HT-29 (cell line): Measurements from ENCODE around the gene FAT3. TPM values are rescaled to one million over a fixed set of nuclear protein-coding genes. Genes with fewer than 3 reads are reported as not detected.

Experiments used
- DNase-seq: peaks from one replicate; pipeline ENCODE4 v3.0.0-alpha.2; 2015; ENCODE audit warnings: low spot score
- total RNA-seq: library from RNA; depleted of rRNA; stranded (reverse); fragments of >200 nt; shearing (Covaris generic); gene quantifications from 2 replicates; pipeline ENCODE4 v1.2.3, GENCODE V29; 2014; rRNA removed

The FAT3 gene
- not detected in 2 replicates for total RNA-seq

DNA sequence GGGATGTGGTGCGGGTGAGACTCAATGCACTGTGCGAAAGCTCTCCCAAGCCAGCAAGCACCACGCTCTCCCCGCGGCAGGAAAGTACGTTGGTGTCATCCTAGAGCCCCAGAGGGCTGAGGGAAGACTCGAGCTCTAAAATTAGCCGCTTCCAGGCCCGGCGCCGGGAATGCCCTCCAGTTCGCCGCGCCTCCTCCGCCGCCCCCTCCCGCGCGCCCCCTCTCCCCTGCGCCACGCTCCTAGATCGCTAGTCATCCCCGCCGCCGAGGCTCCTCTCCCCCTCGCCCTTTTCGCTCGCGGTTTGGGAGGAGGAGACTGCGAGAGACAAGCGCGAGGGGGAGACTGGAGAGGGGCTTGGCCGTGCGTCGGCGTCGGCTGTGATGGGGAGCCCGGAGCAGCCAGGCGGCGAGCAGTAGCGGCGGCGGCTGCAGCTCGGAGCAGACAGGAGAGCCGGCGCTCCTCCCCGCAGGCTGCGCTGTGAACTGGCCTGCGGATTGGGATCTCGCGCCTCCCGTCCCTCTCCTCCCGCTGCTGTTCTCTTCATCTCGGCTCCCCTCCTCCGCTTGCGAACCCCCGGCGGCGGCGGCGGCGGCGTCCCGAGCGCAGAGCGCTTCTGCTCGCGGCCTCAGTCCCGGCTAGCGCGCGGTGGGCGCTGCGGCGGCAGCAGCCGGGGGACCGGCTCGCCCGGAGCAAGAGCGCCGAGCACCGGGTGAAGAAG is at the start of gene FAT3:
Gene FAT3 (plus strand): TSS at position 412 of the 718 bp plus-strand sequence. CDS start 127,295 bp downstream, outside the sequence.
- no peak for DNase-seq

- no peak for DNase-seq
Observed at GRCh38 chr11:92179017-92179670, 45.5 kb upstream of the FAT3 start.

- DNase-seq = no peak
Observed at GRCh38 chr11:92180226-92180625, 44.4 kb upstream of the FAT3 start.

DNA sequence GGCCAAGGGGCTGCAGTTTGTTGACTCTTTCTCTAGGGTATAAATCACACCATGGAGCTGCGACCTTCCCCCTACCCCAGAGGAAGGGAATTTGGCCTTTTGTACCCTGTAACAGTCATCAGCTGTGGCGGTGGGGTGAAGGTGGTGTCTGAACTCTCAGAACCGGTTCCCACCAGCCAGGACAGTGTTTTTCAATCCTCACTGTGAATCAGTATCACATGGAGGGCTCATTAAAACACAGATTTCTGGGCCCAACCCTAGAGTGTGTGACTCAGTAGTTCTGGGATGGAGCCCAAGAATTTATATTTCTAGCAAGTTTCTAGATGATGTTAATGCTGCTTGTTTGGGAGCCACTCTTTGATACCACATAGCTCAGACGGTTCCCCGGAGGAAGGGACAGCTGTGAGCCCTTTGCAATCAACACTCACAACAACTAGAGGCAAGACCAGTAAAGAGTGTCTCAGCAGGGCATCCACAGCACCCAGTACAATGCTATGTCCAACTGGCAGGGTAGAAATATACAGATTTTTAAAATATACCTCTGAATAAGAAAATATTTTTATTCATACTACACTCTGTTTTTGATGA is 43.9 kb upstream of the FAT3 start:
- no peak for DNase-seq

DNA sequence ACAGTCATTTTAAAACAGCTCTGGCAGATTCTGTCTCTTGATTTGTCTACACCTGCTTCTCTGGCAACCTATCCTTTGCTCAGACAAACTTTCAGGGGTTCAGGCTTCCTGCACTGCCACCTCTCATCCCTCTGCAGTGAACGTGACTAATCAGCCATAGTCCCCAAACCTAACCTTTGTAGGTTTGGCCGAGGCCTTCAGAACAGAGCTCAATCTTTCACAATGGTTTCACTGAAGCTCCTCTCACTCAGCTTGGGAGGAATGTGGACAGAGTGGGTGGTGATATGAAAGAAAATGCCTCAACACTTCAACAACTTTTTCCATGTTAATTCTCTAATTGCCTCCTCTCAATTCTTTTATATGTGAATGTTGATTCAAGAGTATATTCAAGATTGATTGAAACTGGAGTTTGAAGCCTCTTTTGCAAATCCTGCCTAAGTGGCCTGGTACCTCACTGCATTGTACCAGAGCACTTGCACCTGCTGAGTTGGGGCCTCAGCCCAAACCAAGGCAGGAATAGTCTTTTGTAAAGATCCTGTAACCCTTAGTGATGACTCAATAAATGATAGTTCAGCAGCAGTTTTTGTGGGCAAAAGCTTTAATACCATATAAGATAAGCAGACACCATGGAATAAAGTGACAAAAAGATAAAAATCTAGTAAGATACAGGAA is 33.9 kb upstream of the FAT3 start:
- no peak for DNase-seq

DNA sequence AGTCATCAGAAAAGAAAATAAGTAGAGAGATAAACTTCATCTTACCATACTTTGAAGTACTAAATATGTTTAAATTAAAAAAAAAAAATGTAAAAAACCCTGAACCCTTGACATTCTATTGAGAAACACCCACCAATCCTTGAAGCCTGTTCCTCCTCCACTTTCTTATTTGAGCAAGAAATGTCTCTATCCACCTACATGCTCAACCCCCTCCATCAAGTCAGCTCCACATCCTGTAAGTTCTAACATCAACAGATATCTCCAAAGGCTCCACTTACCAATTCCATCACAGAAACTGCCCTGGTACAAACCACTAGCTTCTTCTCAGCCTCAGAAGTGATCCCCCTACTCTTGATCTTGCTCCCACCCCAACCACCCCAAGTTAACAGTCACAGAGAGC is 32.5 kb upstream of the FAT3 start:
- DNase-seq = no peak

GRCh38 chr11:92198268-92198667 is 26.4 kb upstream of the FAT3 start:
- DNase-seq = no peak

DNA sequence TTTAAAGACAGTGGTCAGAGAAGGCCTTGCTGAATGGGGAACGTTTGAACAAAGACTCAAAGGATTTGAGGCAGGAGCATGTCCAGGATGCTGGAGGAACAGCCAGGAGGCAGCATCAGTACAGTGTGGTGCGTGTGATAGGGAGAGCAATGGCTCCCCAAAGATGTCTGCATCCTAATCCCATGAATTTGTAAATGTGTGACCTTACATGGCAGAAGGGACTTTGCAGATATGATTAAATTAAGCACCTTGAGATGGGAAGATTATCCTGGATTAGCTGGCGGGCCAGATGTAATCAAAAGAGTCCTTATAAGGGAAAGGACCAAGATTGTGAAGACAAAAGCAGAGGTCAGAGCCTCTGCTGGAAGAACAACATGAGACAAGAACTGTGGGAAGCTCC is 24.6 kb upstream of the FAT3 start:
- no peak for DNase-seq

GRCh38 chr11:92204731-92205130 is 19.9 kb upstream of the FAT3 start:
- DNase-seq = no peak

GRCh38 chr11:92206441-92206840 is 18.2 kb upstream of the FAT3 start:
- DNase-seq = no peak

GRCh38 chr11:92211576-92212167 is 12.9 kb upstream of the FAT3 start:
- DNase-seq = peak; percentile 60

- DNase-seq = no peak
Observed at GRCh38 chr11:92212530-92212929, 12.1 kb upstream of the FAT3 start.

- DNase-seq = peak; percentile 51
Observed at GRCh38 chr11:92216789-92217188, 7.8 kb upstream of the FAT3 start.

DNA sequence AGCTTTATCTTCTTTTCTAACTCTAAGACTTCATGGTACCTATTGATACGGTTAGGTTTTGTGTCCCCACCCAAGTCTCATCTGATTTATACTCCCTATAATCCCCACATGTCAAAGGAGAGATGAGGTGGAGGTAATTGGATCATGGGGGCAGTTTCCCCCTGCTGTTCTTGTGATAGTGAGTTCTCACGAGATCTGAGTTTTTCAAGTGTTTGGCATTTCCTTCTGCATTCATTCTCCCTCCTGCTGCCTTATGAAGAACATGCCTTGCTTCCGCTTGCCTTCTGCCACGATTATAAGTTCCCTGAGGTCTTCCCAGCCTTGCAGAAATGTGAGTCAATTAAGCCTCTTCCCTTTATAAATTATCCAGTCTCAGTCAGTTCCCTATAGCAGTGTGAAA is 5.1 kb upstream of the FAT3 start:
- DNase-seq = no peak

DNA sequence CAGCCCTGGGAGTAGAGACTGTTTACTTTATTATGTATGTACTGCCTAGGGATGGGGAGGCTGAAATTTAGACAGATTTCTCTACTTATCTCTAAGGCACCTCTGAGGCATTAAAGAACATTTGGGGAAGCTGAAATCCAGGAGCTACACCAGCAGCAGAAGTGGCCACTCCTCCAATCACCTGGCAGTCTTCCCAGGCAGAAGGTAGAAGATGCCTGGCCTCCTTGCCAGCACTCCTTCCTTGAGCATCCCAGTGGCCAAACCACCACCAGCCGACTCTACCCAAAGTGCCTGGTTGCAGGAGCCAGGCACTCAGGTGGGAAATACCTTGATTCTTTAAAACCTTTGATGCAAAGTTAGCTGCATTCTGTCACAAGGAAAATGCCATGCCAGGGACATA is 1.9 kb upstream of the FAT3 start:
- no peak for DNase-seq

GRCh38 chr11:92224054-92224406 is 588 bp upstream of the FAT3 start:
- no peak for DNase-seq

GRCh38 chr11:92225125-92225567 is 528 bp downstream of the FAT3 start:
- no peak for DNase-seq

- DNase-seq = no peak
Observed at GRCh38 chr11:92225568-92226330, 1.1 kb downstream of the FAT3 start.

- DNase-seq = no peak
Observed at GRCh38 chr11:92226331-92227229, 2.0 kb downstream of the FAT3 start.

- no peak for DNase-seq
Observed at GRCh38 chr11:92227230-92227814, 2.7 kb downstream of the FAT3 start.
